ENCODE data around the gene NOL4L. TPM values are rescaled to one million over a fixed set of nuclear protein-coding genes. Genes with fewer than 3 reads are reported as not detected.

The NOL4L gene
- 6.1 and 8.5 TPM in 2 replicates for total RNA-seq (2014; rRNA removed; shearing (Covaris generic))

- in situ Hi-C loops (cut with HindIII; ENCODE audit: low sequenced_read_pairs), result no loop called here
- DNase-seq (ENCODE audit: low spot score), result peak; percentile 67
These were observed at the start of gene NOL4L for GRCh38 chr20:32585011-32585585. Gene NOL4L, minus strand, starts transcription at chr20:32585333. Its CDS starts 443 bp downstream, at chr20:32584890.

- no peak for DNase-seq (ENCODE audit: low spot score)
- in situ Hi-C loops (cut with HindIII; ENCODE audit: low sequenced_read_pairs), result loop anchor here (5.0 kb wide), 1 partner anchor 117 kb away; no protein-coding TSS in a partner anchor
These were observed 49.1 kb upstream of the NOL4L start for GRCh38 chr20:32634041-32634805.

GRCh38 chr20:32632461-32633354 is 47.6 kb upstream of the NOL4L start:
- DNase-seq (ENCODE audit: low spot score), result no peak
- in situ Hi-C loops (cut with HindIII; ENCODE audit: low sequenced_read_pairs), result loop anchor here (5.0 kb wide), 1 partner anchor 115 kb away; no protein-coding TSS in a partner anchor

GRCh38 chr20:32631933-32632460 is 46.9 kb upstream of the NOL4L start:
- in situ Hi-C loops (cut with HindIII; ENCODE audit: low sequenced_read_pairs), result loop anchor here (5.0 kb wide), 1 partner anchor 115 kb away; no protein-coding TSS in a partner anchor
- no peak for DNase-seq (ENCODE audit: low spot score)

- in situ Hi-C loops (cut with HindIII; ENCODE audit: low sequenced_read_pairs), result loop anchor here (5.0 kb wide), 1 partner anchor 113 kb away; no protein-coding TSS in a partner anchor
- no peak for DNase-seq (ENCODE audit: low spot score)
These were observed 44.7 kb upstream of the NOL4L start for GRCh38 chr20:32629813-32630212.

GRCh38 chr20:32628960-32629530 is 43.9 kb upstream of the NOL4L start:
- in situ Hi-C loops (cut with HindIII; ENCODE audit: low sequenced_read_pairs), result no loop called here
- no peak for DNase-seq (ENCODE audit: low spot score)

- in situ Hi-C loops (cut with HindIII; ENCODE audit: low sequenced_read_pairs), result no loop called here
These were observed 41.9 kb upstream of the NOL4L start for GRCh38 chr20:32626859-32627636.

GRCh38 chr20:32626407-32626806 is 41.3 kb upstream of the NOL4L start:
- DNase-seq (ENCODE audit: low spot score), result no peak
- in situ Hi-C loops (cut with HindIII; ENCODE audit: low sequenced_read_pairs), result no loop called here

More at GRCh38 chr20:32626859-32627636, 41.9 kb upstream of the NOL4L start:
- no peak for DNase-seq (ENCODE audit: low spot score)

- in situ Hi-C loops (cut with HindIII; ENCODE audit: low sequenced_read_pairs), result no loop called here
- DNase-seq (ENCODE audit: low spot score), result no peak
These were observed 40.9 kb upstream of the NOL4L start for GRCh38 chr20:32625996-32626395.

GRCh38 chr20:32624687-32625345 is 39.7 kb upstream of the NOL4L start:
- in situ Hi-C loops (cut with HindIII; ENCODE audit: low sequenced_read_pairs), result no loop called here
- DNase-seq (ENCODE audit: low spot score), result no peak

GRCh38 chr20:32623667-32624157 is 38.6 kb upstream of the NOL4L start:
- peak; percentile 29 for DNase-seq (ENCODE audit: low spot score)
- in situ Hi-C loops (cut with HindIII; ENCODE audit: low sequenced_read_pairs), result no loop called here

- DNase-seq (ENCODE audit: low spot score), result peak; percentile 57
- in situ Hi-C loops (cut with HindIII; ENCODE audit: low sequenced_read_pairs), result no loop called here
These were observed 37.7 kb upstream of the NOL4L start for GRCh38 chr20:32622585-32623468.

GRCh38 chr20:32621891-32622584 is 36.9 kb upstream of the NOL4L start:
- peak; percentile 33 for DNase-seq (ENCODE audit: low spot score)
- in situ Hi-C loops (cut with HindIII; ENCODE audit: low sequenced_read_pairs), result no loop called here

GRCh38 chr20:32621071-32621890 is 36.1 kb upstream of the NOL4L start:
- DNase-seq (ENCODE audit: low spot score), result peak; percentile 22
- in situ Hi-C loops (cut with HindIII; ENCODE audit: low sequenced_read_pairs), result no loop called here

- no peak for DNase-seq (ENCODE audit: low spot score)
- in situ Hi-C loops (cut with HindIII; ENCODE audit: low sequenced_read_pairs), result no loop called here
These were observed 34.5 kb upstream of the NOL4L start for GRCh38 chr20:32619586-32619985.

All from G401 (cell line).